WTC11 (cell line): ENCODE data around the gene SAMD4A. TPM values are rescaled to one million over a fixed set of nuclear protein-coding genes. Genes with fewer than 3 reads are reported as not detected.

Source experiments
- ATAC-seq: fragments of 200-7000 bp; cut with Tn5 transposase; 2 replicates; pipeline ENCODE4 v1.10.0; 2021; ENCODE audit warnings: mild to moderate bottlenecking, moderate library complexity
- CTCF ChIA-PET: fragments of 300-600 bp; sonication (Branson Sonifier 250); formaldehyde crosslinking; loops from one replicate; lab custom pipeline; 2021; ENCODE audit warnings: antibody characterized with exemption; lab: Charles Lee
- POLR2A ChIA-PET: fragments of 350-600 bp; sonication (Branson Sonifier 250); formaldehyde crosslinking; loops from one replicate; lab custom pipeline; 2021; ENCODE audit warnings: antibody characterized with exemption; lab: Charles Lee
- DNase-seq: peaks from one replicate; pipeline ENCODE4 v3.0.0; 2021; ENCODE audit warnings: low spot score
- H3K27ac Mint-ChIP-seq: 2 replicates; pipeline ENCODE4 v1.8.0; 2021; ENCODE audit warnings: mixed read lengths
- H3K27me3 Mint-ChIP-seq: 2 replicates; pipeline ENCODE4 v1.8.0; 2021; ENCODE audit warnings: low read depth, mild to moderate bottlenecking, moderate library complexity, mixed read lengths
- H3K36me3 Mint-ChIP-seq: 2 replicates; pipeline ENCODE4 v1.8.0; 2021; ENCODE audit warnings: mixed read lengths
- H3K4me1 Mint-ChIP-seq: 2 replicates; pipeline ENCODE4 v1.8.0; 2022; ENCODE audit warnings: mixed read lengths
- H3K4me3 Mint-ChIP-seq: 2 replicates; pipeline ENCODE4 v1.8.0; 2021; ENCODE audit warnings: mild to moderate bottlenecking, moderate library complexity, mixed read lengths
- H3K9me3 Mint-ChIP-seq: 2 replicates; pipeline ENCODE4 v1.8.0; 2021; ENCODE audit warnings: mixed read lengths
- ARID4B ChIP-seq: sonication (generic); formaldehyde crosslinking; IDR thresholded peaks from 2 replicates; pipeline ENCODE4 v1.8.0; 2023; ENCODE audit warnings: missing genetic modification reagents, mild to moderate bottlenecking, borderline replicate concordance
- ATF1 ChIP-seq: sonication (generic); formaldehyde crosslinking; IDR thresholded peaks from 2 replicates; pipeline ENCODE4 v1.8.1; 2023; ENCODE audit warnings: mild to moderate bottlenecking, moderate library complexity, missing genetic modification reagents
- CBFB ChIP-seq: sonication (generic); formaldehyde crosslinking; IDR thresholded peaks from 2 replicates; pipeline ENCODE4 v1.8.1; 2022; ENCODE audit warnings: mild to moderate bottlenecking, low read depth, missing genetic modification reagents
- ESRRA ChIP-seq: sonication (generic); formaldehyde crosslinking; IDR thresholded peaks from 2 replicates; pipeline ENCODE4 v1.8.1; 2022; ENCODE audit warnings: mild to moderate bottlenecking, missing genetic modification reagents, borderline replicate concordance
- FOXK1 ChIP-seq: sonication (generic); formaldehyde crosslinking; IDR thresholded peaks from 2 replicates; pipeline ENCODE4 v1.8.0; 2022; ENCODE audit warnings: mild to moderate bottlenecking, moderate library complexity, missing genetic modification reagents
- JUN ChIP-seq: sonication (generic); formaldehyde crosslinking; IDR thresholded peaks from 2 replicates; pipeline ENCODE4 v1.8.0; 2023; ENCODE audit warnings: mild to moderate bottlenecking, missing genetic modification reagents
- KAT7 ChIP-seq: sonication (generic); formaldehyde crosslinking; IDR thresholded peaks from 2 replicates; pipeline ENCODE4 v1.8.1; 2023; ENCODE audit warnings: missing genetic modification reagents, mild to moderate bottlenecking, borderline replicate concordance
- MLX ChIP-seq: sonication (generic); formaldehyde crosslinking; IDR thresholded peaks from 2 replicates; pipeline ENCODE4 v1.8.1; 2023; ENCODE audit warnings: mild to moderate bottlenecking, missing genetic modification reagents, moderate library complexity
- MXD4 ChIP-seq: fragments of 250-450 bp; sonication (Bioruptor Pico); IDR thresholded peaks from 2 replicates; pipeline ENCODE4 v1.8.0; 2021; ENCODE audit warnings: mild to moderate bottlenecking, moderate library complexity, borderline replicate concordance
- RELA ChIP-seq: sonication (generic); formaldehyde crosslinking; IDR thresholded peaks from 2 replicates; pipeline ENCODE4 v1.8.1; 2022; ENCODE audit warnings: missing genetic modification reagents, mild to moderate bottlenecking, borderline replicate concordance
- STAT6 ChIP-seq: sonication (generic); formaldehyde crosslinking; conservative IDR thresholded peaks from 2 replicates; pipeline ENCODE4 v1.8.1; 2023; ENCODE audit warnings: mild to moderate bottlenecking, low read depth, missing genetic modification reagents, moderate library complexity
- TEAD4 ChIP-seq: sonication (generic); formaldehyde crosslinking; IDR thresholded peaks from 2 replicates; pipeline ENCODE4 v1.8.0; 2022; ENCODE audit warnings: mild to moderate bottlenecking, missing genetic modification reagents
- USF2 ChIP-seq: sonication (generic); formaldehyde crosslinking; IDR thresholded peaks from 2 replicates; pipeline ENCODE4 v1.8.1; 2023; ENCODE audit warnings: mild to moderate bottlenecking, missing genetic modification reagents, moderate library complexity
- ZMAT4 ChIP-seq: fragments of 250-450 bp; sonication (Bioruptor Pico); IDR thresholded peaks from 2 replicates; pipeline ENCODE4 v1.9.0; 2021; ENCODE audit warnings: mild to moderate bottlenecking
- ZNF423 ChIP-seq: fragments of 250-450 bp; sonication (Bioruptor Pico); IDR thresholded peaks from 2 replicates; pipeline ENCODE4 v2.1.2; 2022; ENCODE audit warnings: mild to moderate bottlenecking, moderate library complexity
- ZNF425 ChIP-seq: fragments of 250-450 bp; sonication (Bioruptor Pico); conservative IDR thresholded peaks from 2 replicates; pipeline ENCODE4 v1.9.0; 2021; ENCODE audit warnings: mild to moderate bottlenecking
- ZNF512 ChIP-seq: sonication (generic); formaldehyde crosslinking; IDR thresholded peaks from 2 replicates; pipeline ENCODE4 v1.8.1; 2022; ENCODE audit warnings: missing genetic modification reagents, borderline replicate concordance
- total RNA-seq: library from RNA; stranded (reverse); gene quantifications from 3 replicates; pipeline ENCODE4 v1.2.3, GENCODE V29; 2021

SAMD4A gene
- total RNA-seq, 1 experiment from 2014 or later = 6.0 TPM

- TF ChIP-seq ZNF423 (CRISPR knock-in tag) = no peak
- TF ChIP-seq CBFB = no peak
- TF ChIP-seq FOXK1 (CRISPR knock-in tag) = no peak
- DNase-seq (no peak), ATAC-seq (no peak)
- ChIA-PET CTCF (no interaction called here), POLR2A (no interaction called here)
- Mint-ChIP-seq H3K27ac (no peak overlapping the region), H3K4me3 (no peak overlapping the region), H3K27me3 (no peaks in the 10 kb centered on the region; the same call in 1 of the 2 replicates), H3K9me3 (no peaks in the 10 kb centered on the region), H3K36me3 (no peaks in the 10 kb centered on the region), H3K4me1 (0 out of 2 replicates have a peak, but pooled peaks cover 4% of the 10 kb centered on the region)
These were observed 93.7 kb downstream of the SAMD4A start for GRCh38 chr14:54660604-54661111.

GRCh38 chr14:54662491-54663133 is 95.7 kb downstream of the SAMD4A start:
- Mint-ChIP-seq H3K27ac (no peak overlapping the region), H3K36me3 (no peaks in the 10 kb centered on the region), H3K4me3 (no peak overlapping the region), H3K27me3 (no peaks in the 10 kb centered on the region), H3K9me3 (no peaks in the 10 kb centered on the region), H3K4me1 (0 out of 2 replicates have a peak, but pooled peaks cover 4% of the 10 kb centered on the region)
- CTCF ChIA-PET = interaction anchor here (1.1 kb wide), 1 partner anchor 10 kb away, joined by 3 read pairs; no protein-coding TSS in a partner anchor
- TF ChIP-seq MXD4 = no peak
- no peak for TF ChIP-seq ESRRA (CRISPR knock-in tag)
- no peak for TF ChIP-seq ATF1 (CRISPR knock-in tag)
- TF ChIP-seq STAT6 = no peak
- TF ChIP-seq ZNF425 (CRISPR knock-in tag) = no peak
- TF ChIP-seq ZNF512 (CRISPR knock-in tag) = no peak
- no peak for TF ChIP-seq ZMAT4 (CRISPR knock-in tag)
- TF ChIP-seq USF2 (CRISPR knock-in tag) = no peak
- no peak for TF ChIP-seq KAT7 (CRISPR knock-in tag)
- DNase-seq (no peak), ATAC-seq (no peak)
- POLR2A ChIA-PET = no interaction called here

GRCh38 chr14:54664961-54665360 is 98.0 kb downstream of the SAMD4A start:
- peaks cover 8% of the 10 kb centered on the region for H3K4me1 Mint-ChIP-seq
- ChIA-PET CTCF (no interaction called here), POLR2A (no interaction called here)
- DNase-seq = no peak
- no peaks in the 10 kb centered on the region for H3K36me3 Mint-ChIP-seq
- no peaks in the 10 kb centered on the region for H3K27me3 Mint-ChIP-seq
- no peak overlapping the region for H3K4me3 Mint-ChIP-seq
- no peak for ATAC-seq
- no peaks in the 10 kb centered on the region for H3K9me3 Mint-ChIP-seq
- no peak overlapping the region for H3K27ac Mint-ChIP-seq
- TF ChIP-seq ARID4B (CRISPR knock-in tag) (no peak), RELA (CRISPR knock-in tag) (no peak), JUN (CRISPR knock-in tag) (no peak), TEAD4 (CRISPR knock-in tag) (no peak), MLX (CRISPR knock-in tag) (no peak)
